Femur (tissue), 1 donor: ENCODE data around the gene SYDE2.
"Not testable (repeated sequence)": the region's sequence is repeated elsewhere in the genome, so short reads cannot be mapped to it uniquely, and the experiment has no call there.

ENCODE experiments used
- DNase-seq: peaks from one replicate; pipeline ENCODE4 v3.0.0-alpha.2; 2017

Gene SYDE2

GRCh38 chr1:85200463-85201339 is at the start of gene SYDE2:
Gene SYDE2, minus strand, starts transcription at chr1:85201016. Its CDS starts 20 bp downstream, at chr1:85200996.
- DNase-seq = peak; percentile 77

- DNase-seq = not testable (repeated sequence)
These were observed 48.2 kb upstream of the SYDE2 start for GRCh38 chr1:85249042-85249441.

- DNase-seq = no peak
These were observed 45.1 kb upstream of the SYDE2 start for GRCh38 chr1:85245891-85246290.

- DNase-seq = no peak
These were observed 44.6 kb upstream of the SYDE2 start for GRCh38 chr1:85245456-85245855.

GRCh38 chr1:85244271-85245061 is 43.6 kb upstream of the SYDE2 start:
- DNase-seq = peak; percentile 78

GRCh38 chr1:85243372-85243771 is 42.6 kb upstream of the SYDE2 start:
- no peak for DNase-seq

- DNase-seq = no peak
These were observed 39.8 kb upstream of the SYDE2 start for GRCh38 chr1:85240643-85241042.

GRCh38 chr1:85240174-85240601 is 39.4 kb upstream of the SYDE2 start:
- no peak for DNase-seq

GRCh38 chr1:85237613-85238012 is 36.8 kb upstream of the SYDE2 start:
- DNase-seq = no peak

GRCh38 chr1:85230305-85230977 is 29.6 kb upstream of the SYDE2 start:
- DNase-seq = no peak

GRCh38 chr1:85229574-85230097 is 28.8 kb upstream of the SYDE2 start:
- DNase-seq = no peak

- DNase-seq = no peak
These were observed 28.2 kb upstream of the SYDE2 start for GRCh38 chr1:85228972-85229371.

GRCh38 chr1:85225624-85226380 is 25.0 kb upstream of the SYDE2 start:
- no peak for DNase-seq

GRCh38 chr1:85224734-85225623 is 24.2 kb upstream of the SYDE2 start:
- DNase-seq = peak; percentile 42

- DNase-seq = no peak
These were observed 23.5 kb upstream of the SYDE2 start for GRCh38 chr1:85224295-85224694.

- no peak for DNase-seq
These were observed 22.5 kb upstream of the SYDE2 start for GRCh38 chr1:85223334-85223733.

- peak; percentile 43 for DNase-seq
These were observed 20.0 kb upstream of the SYDE2 start for GRCh38 chr1:85220756-85221201.

GRCh38 chr1:85219853-85220610 is 19.2 kb upstream of the SYDE2 start:
- no peak for DNase-seq

- DNase-seq = no peak
These were observed 15.9 kb upstream of the SYDE2 start for GRCh38 chr1:85216697-85217096.

- no peak for DNase-seq
These were observed 13.8 kb upstream of the SYDE2 start for GRCh38 chr1:85214654-85215053.
